ENCODE measurements around the gene SPON1.

SPON1 gene

GRCh38 chr11:14202251-14203196 is 240.0 kb downstream of the SPON1 start:
- no peak for DNase-seq

- no peak for DNase-seq
These were observed 240.8 kb downstream of the SPON1 start for GRCh38 chr11:14203321-14203720.

GRCh38 chr11:14212986-14213385 is 250.5 kb downstream of the SPON1 start:
- DNase-seq = no peak

- DNase-seq = no peak
These were observed 256.2 kb downstream of the SPON1 start for GRCh38 chr11:14218728-14219127.

- no peak for DNase-seq
These were observed 261.2 kb downstream of the SPON1 start for GRCh38 chr11:14223636-14224288.

GRCh38 chr11:14224395-14224794 is 261.9 kb downstream of the SPON1 start:
- no peak for DNase-seq

GRCh38 chr11:14225666-14226065 is 263.1 kb downstream of the SPON1 start:
- no peak for DNase-seq

GRCh38 chr11:14228356-14228755 is 265.8 kb downstream of the SPON1 start:
- DNase-seq = no peak

GRCh38 chr11:14229472-14229871 is 266.9 kb downstream of the SPON1 start:
- no peak for DNase-seq

- DNase-seq = no peak
These were observed 267.9 kb downstream of the SPON1 start for GRCh38 chr11:14230407-14230806.

- no peak for DNase-seq
These were observed 270.1 kb downstream of the SPON1 start for GRCh38 chr11:14232652-14233051.

- DNase-seq = no peak
These were observed 271.9 kb downstream of the SPON1 start for GRCh38 chr11:14234446-14234845.

GRCh38 chr11:14235701-14236100 is 273.2 kb downstream of the SPON1 start:
- no peak for DNase-seq

GRCh38 chr11:14237444-14237961 is 275.0 kb downstream of the SPON1 start:
- DNase-seq = no peak

GRCh38 chr11:14240221-14240620 is 277.7 kb downstream of the SPON1 start:
- no peak for DNase-seq

- no peak for DNase-seq
These were observed 278.4 kb downstream of the SPON1 start for GRCh38 chr11:14240951-14241350.

- no peak for DNase-seq
These were observed 279.7 kb downstream of the SPON1 start for GRCh38 chr11:14242187-14242586.

GRCh38 chr11:14242733-14243132 is 280.2 kb downstream of the SPON1 start:
- no peak for DNase-seq

- no peak for DNase-seq
These were observed 282.4 kb downstream of the SPON1 start for GRCh38 chr11:14244926-14245325.

- no peak for DNase-seq
These were observed 282.9 kb downstream of the SPON1 start for GRCh38 chr11:14245444-14245843.

- no peak for DNase-seq
These were observed 286.1 kb downstream of the SPON1 start for GRCh38 chr11:14248580-14248981.

GRCh38 chr11:14249121-14249963 is 286.8 kb downstream of the SPON1 start:
- DNase-seq = peak; percentile 48

GRCh38 chr11:14251754-14252153 is 289.2 kb downstream of the SPON1 start:
- DNase-seq = no peak

Data from fibroblast of skin of right quadriceps (primary cell).